HEK293 (cell line): ENCODE measurements around the gene TBC1D4.

ENCODE experiments used
- CTCF ChIA-PET: fragments of 350-600 bp; formaldehyde crosslinking; extraction: SDS; loops from one replicate; lab custom pipeline; 2021; ENCODE audit warnings: antibody characterized with exemption; lab: Yijun Ruan, JAX
- POLR2A ChIA-PET: fragments of 300-600 bp; formaldehyde crosslinking; extraction: SDS; loops from one replicate; lab custom pipeline; 2020; ENCODE audit warnings: antibody characterized with exemption, inconsistent platforms; lab: Yijun Ruan, JAX
- H3K27ac ChIP-seq: fragments of 200-500 bp; sonication (Bioruptor generic); 2 replicates; pipeline ENCODE4 v1.5.1; 2014; ENCODE audit warnings: low read depth, low read length, control low read depth, inconsistent platforms; ENCODE audit errors: extremely low read depth
- H3K36me3 ChIP-seq, 2 experiments: fragments of 200-500 bp in 1 of 2; sonication (Bioruptor generic) in 1 of 2; 1 replicate in 1 of 2; 2 replicates in 1 of 2; pipeline ENCODE4 v1.5.1; 2014 to 2017; ENCODE audit warnings: inconsistent platforms in 2 of 2, low read length in 2 of 2; ENCODE audit not compliant: control insufficient read depth in 2 of 2, insufficient read depth in 1 of 2
- H3K4me1 ChIP-seq: fragments of 200-500 bp; sonication (Bioruptor generic); 2 replicates; pipeline ENCODE4 v1.5.1; 2014; ENCODE audit warnings: mild to moderate bottlenecking, low read length, inconsistent platforms; ENCODE audit not compliant: control insufficient read depth, insufficient read depth
- H3K4me3 ChIP-seq: 2 replicates; pipeline ENCODE4 v1.5.1; 2011; ENCODE audit warnings: low read depth, mild to moderate bottlenecking, control low read depth, low read length, moderate library complexity
- H3K9me3 ChIP-seq: fragments of 200-500 bp; sonication (Bioruptor generic); 2 replicates; pipeline ENCODE4 v1.5.1; 2014; ENCODE audit warnings: low read depth, low read length, inconsistent platforms; ENCODE audit not compliant: control insufficient read depth, insufficient read depth
- ATF2 ChIP-seq: fragments of 450-650 bp; formaldehyde crosslinking; IDR thresholded peaks from 2 replicates; pipeline ENCODE4 v1.5.1; 2016; ENCODE audit warnings: missing biosample characterization, missing genetic modification characterization, low read depth
- CTCF ChIP-seq: fragments of 450-650 bp; formaldehyde crosslinking; IDR thresholded peaks from 2 replicates; pipeline ENCODE4 v1.5.1; 2016; ENCODE audit warnings: missing biosample characterization, missing genetic modification characterization
- KLF9 ChIP-seq: fragments of 450-650 bp; formaldehyde crosslinking; IDR thresholded peaks from 2 replicates; pipeline ENCODE4 v1.5.1; 2016; ENCODE audit warnings: missing biosample characterization, missing genetic modification characterization, low read depth
- PATZ1 ChIP-seq: fragments of 450-650 bp; formaldehyde crosslinking; IDR thresholded peaks from 2 replicates; pipeline ENCODE4 v1.5.1; 2016; ENCODE audit warnings: missing biosample characterization, missing genetic modification characterization
- ZBTB48 ChIP-seq: fragments of 450-650 bp; formaldehyde crosslinking; IDR thresholded peaks from 2 replicates; pipeline ENCODE4 v1.5.1; 2016; ENCODE audit warnings: missing biosample characterization, missing genetic modification characterization
- ZNF433 ChIP-seq: fragments of 450-650 bp; formaldehyde crosslinking; IDR thresholded peaks from 2 replicates; pipeline ENCODE4 v1.5.1; 2016; ENCODE audit warnings: missing biosample characterization, missing genetic modification characterization, low read depth
- ZNF473 ChIP-seq: fragments of 450-650 bp; formaldehyde crosslinking; IDR thresholded peaks from 2 replicates; pipeline ENCODE4 v1.5.1; 2017; ENCODE audit warnings: missing biosample characterization, missing genetic modification characterization
- ZNF660 ChIP-seq: fragments of 450-650 bp; IDR thresholded peaks from 2 replicates; pipeline ENCODE4 v1.5.1; 2018; ENCODE audit warnings: missing biosample characterization, mild to moderate bottlenecking, missing genetic modification characterization
- ZNF785 ChIP-seq: fragments of 450-650 bp; formaldehyde crosslinking; IDR thresholded peaks from 2 replicates; pipeline ENCODE4 v1.5.1; 2016; ENCODE audit warnings: missing biosample characterization, missing genetic modification characterization
- ZNF830 ChIP-seq: fragments of 450-650 bp; IDR thresholded peaks from 2 replicates; pipeline ENCODE4 v1.5.0; 2018; ENCODE audit warnings: missing biosample characterization, missing genetic modification characterization, low read depth, mild to moderate bottlenecking, moderate library complexity
- ZXDB ChIP-seq: fragments of 450-650 bp; formaldehyde crosslinking; IDR thresholded peaks from 2 replicates; pipeline ENCODE4 v1.5.1; 2016; ENCODE audit warnings: missing biosample characterization, missing genetic modification characterization
- TF ChIP-seq, protein P1 (sequence below): fragments of 450-650 bp; formaldehyde crosslinking; IDR thresholded peaks from 2 replicates; pipeline ENCODE4 v1.5.1; 2016; ENCODE audit warnings: missing biosample characterization, missing genetic modification characterization, low read depth
- TF ChIP-seq, protein P2 (sequence below): fragments of 450-650 bp; formaldehyde crosslinking; conservative IDR thresholded peaks from 2 replicates; pipeline ENCODE4 v1.5.1; 2016; ENCODE audit warnings: low read depth, missing biosample characterization, missing genetic modification characterization

TBC1D4 gene

GRCh38 chr13:75398072-75398471 is 83.9 kb downstream of the TBC1D4 start (continued):
- TF ChIP-seq, protein P1, sequence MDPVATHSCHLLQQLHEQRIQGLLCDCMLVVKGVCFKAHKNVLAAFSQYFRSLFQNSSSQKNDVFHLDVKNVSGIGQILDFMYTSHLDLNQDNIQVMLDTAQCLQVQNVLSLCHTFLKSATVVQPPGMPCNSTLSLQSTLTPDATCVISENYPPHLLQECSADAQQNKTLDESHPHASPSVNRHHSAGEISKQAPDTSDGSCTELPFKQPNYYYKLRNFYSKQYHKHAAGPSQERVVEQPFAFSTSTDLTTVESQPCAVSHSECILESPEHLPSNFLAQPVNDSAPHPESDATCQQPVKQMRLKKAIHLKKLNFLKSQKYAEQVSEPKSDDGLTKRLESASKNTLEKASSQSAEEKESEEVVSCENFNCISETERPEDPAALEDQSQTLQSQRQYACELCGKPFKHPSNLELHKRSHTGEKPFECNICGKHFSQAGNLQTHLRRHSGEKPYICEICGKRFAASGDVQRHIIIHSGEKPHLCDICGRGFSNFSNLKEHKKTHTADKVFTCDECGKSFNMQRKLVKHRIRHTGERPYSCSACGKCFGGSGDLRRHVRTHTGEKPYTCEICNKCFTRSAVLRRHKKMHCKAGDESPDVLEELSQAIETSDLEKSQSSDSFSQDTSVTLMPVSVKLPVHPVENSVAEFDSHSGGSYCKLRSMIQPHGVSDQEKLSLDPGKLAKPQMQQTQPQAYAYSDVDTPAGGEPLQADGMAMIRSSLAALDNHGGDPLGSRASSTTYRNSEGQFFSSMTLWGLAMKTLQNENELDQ (tag by site-specific recombination) = no peak
- TF ChIP-seq CTCF (no peak), ZXDB (tag by site-specific recombination) (no peak), ZNF785 (tag by site-specific recombination) (no peak)

GRCh38 chr13:75395901-75396300 is 86.1 kb downstream of the TBC1D4 start:
- POLR2A ChIA-PET = no interaction called here

More at GRCh38 chr13:75395901-75396300, 86.1 kb downstream of the TBC1D4 start:
- Histone ChIP-seq H3K27ac (no peak overlapping the region), H3K36me3 (no peaks in the 10 kb centered on the region), H3K4me3 (no peak overlapping the region), H3K4me1 (no peaks in the 10 kb centered on the region), H3K9me3 (no peaks in the 10 kb centered on the region)
- TF ChIP-seq, protein P2, sequence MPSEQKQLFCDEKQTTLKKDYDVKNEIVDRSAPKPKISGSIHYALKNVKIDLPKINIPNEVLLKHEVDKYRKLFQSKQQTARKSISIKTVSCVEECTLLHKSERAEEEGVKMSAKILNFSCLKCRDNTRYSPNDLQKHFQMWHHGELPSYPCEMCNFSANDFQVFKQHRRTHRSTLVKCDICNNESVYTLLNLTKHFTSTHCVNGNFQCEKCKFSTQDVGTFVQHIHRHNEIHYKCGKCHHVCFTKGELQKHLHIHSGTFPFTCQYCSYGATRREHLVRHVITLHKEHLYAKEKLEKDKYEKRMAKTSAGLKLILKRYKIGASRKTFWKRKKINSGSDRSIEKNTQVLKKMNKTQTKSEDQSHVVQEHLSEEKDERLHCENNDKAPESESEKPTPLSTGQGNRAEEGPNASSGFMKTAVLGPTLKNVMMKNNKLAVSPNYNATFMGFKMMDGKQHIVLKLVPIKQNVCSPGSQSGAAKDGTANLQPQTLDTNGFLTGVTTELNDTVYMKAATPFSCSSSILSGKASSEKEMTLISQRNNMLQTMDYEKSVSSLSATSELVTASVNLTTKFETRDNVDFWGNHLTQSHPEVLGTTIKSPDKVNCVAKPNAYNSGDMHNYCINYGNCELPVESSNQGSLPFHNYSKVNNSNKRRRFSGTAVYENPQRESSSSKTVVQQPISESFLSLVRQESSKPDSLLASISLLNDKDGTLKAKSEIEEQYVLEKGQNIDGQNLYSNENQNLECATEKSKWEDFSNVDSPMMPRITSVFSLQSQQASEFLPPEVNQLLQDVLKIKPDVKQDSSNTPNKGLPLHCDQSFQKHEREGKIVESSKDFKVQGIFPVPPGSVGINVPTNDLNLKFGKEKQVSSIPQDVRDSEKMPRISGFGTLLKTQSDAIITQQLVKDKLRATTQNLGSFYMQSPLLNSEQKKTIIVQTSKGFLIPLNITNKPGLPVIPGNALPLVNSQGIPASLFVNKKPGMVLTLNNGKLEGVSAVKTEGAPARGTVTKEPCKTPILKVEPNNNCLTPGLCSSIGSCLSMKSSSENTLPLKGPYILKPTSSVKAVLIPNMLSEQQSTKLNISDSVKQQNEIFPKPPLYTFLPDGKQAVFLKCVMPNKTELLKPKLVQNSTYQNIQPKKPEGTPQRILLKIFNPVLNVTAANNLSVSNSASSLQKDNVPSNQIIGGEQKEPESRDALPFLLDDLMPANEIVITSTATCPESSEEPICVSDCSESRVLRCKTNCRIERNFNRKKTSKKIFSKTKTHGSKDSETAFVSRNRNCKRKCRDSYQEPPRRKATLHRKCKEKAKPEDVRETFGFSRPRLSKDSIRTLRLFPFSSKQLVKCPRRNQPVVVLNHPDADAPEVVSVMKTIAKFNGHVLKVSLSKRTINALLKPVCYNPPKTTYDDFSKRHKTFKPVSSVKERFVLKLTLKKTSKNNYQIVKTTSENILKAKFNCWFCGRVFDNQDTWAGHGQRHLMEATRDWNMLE (tag by site-specific recombination) = no peak
- TF ChIP-seq PATZ1 (tag by site-specific recombination) = no peak
- no peak for TF ChIP-seq KLF9 (tag by site-specific recombination)
- TF ChIP-seq ZNF660 (tag by site-specific recombination) = no peak
- no peak for TF ChIP-seq ATF2
- no peak for TF ChIP-seq ZNF433 (tag by site-specific recombination)
- TF ChIP-seq ZBTB48 (tag by site-specific recombination) = no peak
- no peak for TF ChIP-seq ZNF473
- no peak for TF ChIP-seq ZNF830 (tag by site-specific recombination)
- CTCF ChIA-PET = no interaction called here
